Activated CD4-positive, alpha-beta memory T cell treated with anti-CD3 and anti-CD28 coated beads, Interleukin-2, amount 10 ng/mL, durations not matched to agents 7 days and 5 days (primary cell): ENCODE measurements around the gene RNF44. TPM values are rescaled to one million over a fixed set of nuclear protein-coding genes. Genes with fewer than 3 reads are reported as not detected.
A peak's percentile ranks its signal among the peaks of the same experiment; 100 is the strongest.

Experiments used
- CTCF ChIA-PET: fragments of 350-600 bp; sonication (Branson Sonifier 250); formaldehyde crosslinking; loops from one replicate; lab custom pipeline; 2021; ENCODE audit warnings: antibody characterized with exemption, inconsistent platforms; lab: Charles Lee
- POLR2A ChIA-PET: fragments of 350-600 bp; sonication (Branson Sonifier 250); formaldehyde crosslinking; loops from one replicate; lab custom pipeline; 2021; ENCODE audit warnings: antibody characterized with exemption; lab: Charles Lee
- DNase-seq: peaks from one replicate; pipeline ENCODE4 v3.0.0-alpha.2; 2020
- H3K27ac Mint-ChIP-seq: one replicate; pipeline ENCODE4 v1.8.0; 2021; ENCODE audit warnings: mild to moderate bottlenecking, mixed read lengths
- H3K27me3 Mint-ChIP-seq: one replicate; pipeline ENCODE4 v1.8.0; 2021; ENCODE audit warnings: mixed read lengths
- H3K36me3 Mint-ChIP-seq: one replicate; pipeline ENCODE4 v1.8.0; 2021; ENCODE audit warnings: low read depth, mixed read lengths
- H3K4me1 Mint-ChIP-seq: one replicate; pipeline ENCODE4 v1.8.0; 2021; ENCODE audit warnings: mixed read lengths
- H3K4me3 Mint-ChIP-seq: one replicate; pipeline ENCODE4 v1.8.0; 2021; ENCODE audit warnings: mild to moderate bottlenecking, mixed read lengths
- H3K9me3 Mint-ChIP-seq: one replicate; pipeline ENCODE4 v1.8.0; 2021; ENCODE audit warnings: mixed read lengths
- total RNA-seq, 2 experiments: library from RNA; stranded (reverse); gene quantifications; one replicate each; pipeline ENCODE4 v1.2.3, GENCODE V29; 2021

RNF44 gene
- total RNA-seq, 2 experiments from 2014 or later, result 142 to 143 TPM

DNA sequence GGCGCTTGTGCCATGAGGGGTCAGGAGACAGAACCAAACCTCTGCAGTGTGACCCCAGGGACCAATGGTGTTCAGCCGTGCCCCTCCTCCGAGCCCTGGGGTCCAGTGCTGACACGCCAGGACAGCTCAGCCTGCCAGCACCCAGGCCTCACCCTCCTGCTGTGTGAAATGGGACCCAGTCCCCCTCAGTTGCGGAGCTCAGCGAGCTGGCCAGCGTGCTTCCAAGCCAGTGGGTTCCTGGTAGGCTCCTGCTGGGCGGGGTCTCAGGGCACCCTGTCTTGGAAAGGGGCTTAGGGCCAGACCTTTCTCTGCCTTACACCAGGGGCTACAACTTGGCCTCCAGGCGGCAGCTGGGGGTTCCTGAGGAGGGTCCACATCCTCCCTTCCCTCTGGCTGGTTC lies 4.4 kb downstream of the RNF44 start:
- H3K36me3 Mint-ChIP-seq, result peaks cover 64% of the 10 kb centered on the region
- peaks cover 56% of the 10 kb centered on the region for H3K4me1 Mint-ChIP-seq
- CTCF ChIA-PET, result interaction anchor here (0.6 to 6.6 kb wide), 6 partner anchors 10 to 117 kb away, joined by 3 to 73 read pairs (median 19); partner anchors contain the start of genes CLTB and FAF2
- H3K27ac Mint-ChIP-seq, result peak overlapping the region; percentile 95
- POLR2A ChIA-PET, result interaction anchor here (0.6 to 10.5 kb wide), 9 partner anchors 10 to 603 kb away, joined by 3 to 156 read pairs (median 4); partner anchors contain the start of genes FAF2 and TSPAN17
- no peaks in the 10 kb centered on the region for H3K9me3 Mint-ChIP-seq
- H3K27me3 Mint-ChIP-seq, result no peaks in the 10 kb centered on the region
- DNase-seq, result no peak
- H3K4me3 Mint-ChIP-seq, result peak overlapping the region; percentile 97

- DNase-seq, result no peak
- peak overlapping the region; percentile 84 for H3K4me3 Mint-ChIP-seq
- H3K27me3 Mint-ChIP-seq, result no peaks in the 10 kb centered on the region
- H3K36me3 Mint-ChIP-seq, result peaks cover 68% of the 10 kb centered on the region
- H3K27ac Mint-ChIP-seq, result peak overlapping the region; percentile 93
- CTCF ChIA-PET, result interaction anchor here (0.6 to 3.8 kb wide), 4 partner anchors 11 to 116 kb away, joined by 3 to 24 read pairs (median 19); partner anchors contain the start of genes CLTB and FAF2
- no peaks in the 10 kb centered on the region for H3K9me3 Mint-ChIP-seq
- H3K4me1 Mint-ChIP-seq, result peaks cover 59% of the 10 kb centered on the region
- POLR2A ChIA-PET, result interaction anchor here (0.6 to 10.5 kb wide), 8 partner anchors 11 to 170 kb away, joined by 3 to 156 read pairs (median 6); partner anchors contain the start of genes CLTB, FAF2 and KIAA1191
These were observed 5.2 kb downstream of the RNF44 start for GRCh38 chr5:176531902-176532493.

- H3K36me3 Mint-ChIP-seq, result peaks cover 68% of the 10 kb centered on the region
- H3K4me1 Mint-ChIP-seq, result peaks cover 59% of the 10 kb centered on the region
- H3K27ac Mint-ChIP-seq, result peak overlapping the region; percentile 93
- peak overlapping the region; percentile 84 for H3K4me3 Mint-ChIP-seq
- ChIA-PET CTCF (interaction anchor here (3.5 kb wide), 2 partner anchors 12 to 82 kb away, joined by 24 read pairs; partner anchors contain the start of gene FAF2), POLR2A (interaction anchor here (0.6 to 10.5 kb wide), 10 partner anchors 12 to 169 kb away, joined by 3 to 156 read pairs (median 4); partner anchors contain the start of genes CLTB, FAF2, KIAA1191 and TSPAN17)
- DNase-seq, result no peak
- H3K27me3 Mint-ChIP-seq, result no peaks in the 10 kb centered on the region
- H3K9me3 Mint-ChIP-seq, result no peaks in the 10 kb centered on the region
These were observed 6.0 kb downstream of the RNF44 start for GRCh38 chr5:176530983-176531901.

- POLR2A ChIA-PET, result interaction anchor here (1.0 to 10.5 kb wide), 9 partner anchors 13 to 117 kb away, joined by 3 to 156 read pairs (median 4); partner anchors contain the start of genes CLTB, FAF2 and TSPAN17
- no peak for DNase-seq
- Mint-ChIP-seq H3K4me3 (peak overlapping the region; percentile 84), H3K9me3 (no peaks in the 10 kb centered on the region), H3K4me1 (peaks cover 59% of the 10 kb centered on the region), H3K27ac (peak overlapping the region; percentile 93), H3K36me3 (peaks cover 63% of the 10 kb centered on the region), H3K27me3 (no peaks in the 10 kb centered on the region)
- CTCF ChIA-PET, result interaction anchor here (0.6 to 3.5 kb wide), 6 partner anchors 8 to 130 kb away, joined by 3 to 24 read pairs (median 4); partner anchors contain the start of gene FAF2
These were observed 6.7 kb downstream of the RNF44 start for GRCh38 chr5:176530393-176530982.

DNA sequence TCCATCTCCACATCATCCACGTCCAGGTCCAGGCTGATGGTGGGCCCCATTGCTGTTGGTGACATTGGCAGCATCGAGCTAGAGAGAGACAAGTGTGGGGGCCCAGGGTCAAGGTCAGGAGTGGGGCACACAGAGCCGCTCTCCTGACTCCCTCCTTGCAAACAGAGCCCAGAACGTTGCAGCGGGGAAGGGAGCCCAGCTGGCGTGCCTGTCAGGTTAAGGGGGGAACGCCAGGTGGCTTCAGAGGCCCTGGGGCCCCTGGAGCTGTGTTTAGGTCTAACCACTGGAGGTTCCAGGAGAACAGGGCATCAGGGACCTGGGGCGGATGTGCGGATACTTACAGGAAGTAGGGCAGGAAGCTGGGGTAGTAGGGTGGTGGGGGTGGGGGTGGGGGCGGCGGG lies 7.5 kb downstream of the RNF44 start:
- POLR2A ChIA-PET, result interaction anchor here (0.8 to 10.5 kb wide), 6 partner anchors 10 to 118 kb away, joined by 4 to 156 read pairs (median 4); partner anchors contain the start of genes FAF2 and TSPAN17
- H3K27ac Mint-ChIP-seq, result peak overlapping the region; percentile 83
- H3K36me3 Mint-ChIP-seq, result peaks cover 58% of the 10 kb centered on the region
- H3K4me3 Mint-ChIP-seq, result peak overlapping the region; percentile 68
- no peaks in the 10 kb centered on the region for H3K9me3 Mint-ChIP-seq
- DNase-seq, result peak; percentile 71
- CTCF ChIA-PET, result interaction anchor here (0.6 to 3.5 kb wide), 8 partner anchors 8 to 131 kb away, joined by 3 to 24 read pairs (median 4); partner anchors contain the start of genes CLTB and FAF2
- no peaks in the 10 kb centered on the region for H3K27me3 Mint-ChIP-seq
- peaks cover 53% of the 10 kb centered on the region for H3K4me1 Mint-ChIP-seq

GRCh38 chr5:176529116-176529740 lies 8.0 kb downstream of the RNF44 start:
- ChIA-PET POLR2A (interaction anchor here (0.8 to 10.5 kb wide), 5 partner anchors 11 to 79 kb away, joined by 4 to 156 read pairs (median 4); partner anchors contain the start of gene FAF2), CTCF (interaction anchor here (0.6 to 3.5 kb wide), 7 partner anchors 9 to 131 kb away, joined by 3 to 24 read pairs (median 3); partner anchors contain the start of genes CLTB and FAF2)
- H3K4me1 Mint-ChIP-seq, result peaks cover 48% of the 10 kb centered on the region
- peak overlapping the region; percentile 68 for H3K4me3 Mint-ChIP-seq
- DNase-seq, result no peak
- H3K27ac Mint-ChIP-seq, result peak overlapping the region; percentile 83
- no peaks in the 10 kb centered on the region for H3K9me3 Mint-ChIP-seq
- peaks cover 53% of the 10 kb centered on the region for H3K36me3 Mint-ChIP-seq
- no peaks in the 10 kb centered on the region for H3K27me3 Mint-ChIP-seq

GRCh38 chr5:176528761-176529115 lies 8.5 kb downstream of the RNF44 start:
- peaks cover 43% of the 10 kb centered on the region for H3K4me1 Mint-ChIP-seq
- ChIA-PET CTCF (interaction anchor here (1.5 kb wide), 1 partner anchor 132 kb away, joined by 3 read pairs; no protein-coding TSS in a partner anchor), POLR2A (interaction anchor here (0.7 to 10.5 kb wide), 3 partner anchors 9 to 78 kb away, joined by 3 to 156 read pairs (median 145); partner anchors contain the start of genes FAF2 and RNF44)
- DNase-seq, result no peak
- no peaks in the 10 kb centered on the region for H3K27me3 Mint-ChIP-seq
- H3K9me3 Mint-ChIP-seq, result no peaks in the 10 kb centered on the region
- H3K4me3 Mint-ChIP-seq, result no peak overlapping the region
- H3K36me3 Mint-ChIP-seq, result peaks cover 49% of the 10 kb centered on the region
- no peak overlapping the region for H3K27ac Mint-ChIP-seq

- H3K27me3 Mint-ChIP-seq, result no peaks in the 10 kb centered on the region
- H3K9me3 Mint-ChIP-seq, result no peaks in the 10 kb centered on the region
- no peak for DNase-seq
- POLR2A ChIA-PET, result interaction anchor here (0.7 to 10.5 kb wide), 3 partner anchors 9 to 78 kb away, joined by 3 to 156 read pairs (median 145); partner anchors contain the start of genes FAF2 and RNF44
- CTCF ChIA-PET, result no interaction called here
- no peak overlapping the region for H3K4me3 Mint-ChIP-seq
- peaks cover 45% of the 10 kb centered on the region for H3K36me3 Mint-ChIP-seq
- peaks cover 39% of the 10 kb centered on the region for H3K4me1 Mint-ChIP-seq
- H3K27ac Mint-ChIP-seq, result no peak overlapping the region
These were observed 8.9 kb downstream of the RNF44 start for GRCh38 chr5:176528301-176528700.

GRCh38 chr5:176527246-176528222 lies 9.7 kb downstream of the RNF44 start:
- CTCF ChIA-PET, result no interaction called here
- Mint-ChIP-seq H3K27me3 (peaks cover 2% of the 10 kb centered on the region), H3K4me3 (no peak overlapping the region), H3K27ac (no peak overlapping the region), H3K4me1 (peaks cover 33% of the 10 kb centered on the region), H3K9me3 (no peaks in the 10 kb centered on the region), H3K36me3 (peaks cover 40% of the 10 kb centered on the region)
- DNase-seq, result no peak
- POLR2A ChIA-PET, result interaction anchor here (1.0 kb wide), 1 partner anchor 9 kb away, joined by 3 read pairs; no protein-coding TSS in a partner anchor

DNA sequence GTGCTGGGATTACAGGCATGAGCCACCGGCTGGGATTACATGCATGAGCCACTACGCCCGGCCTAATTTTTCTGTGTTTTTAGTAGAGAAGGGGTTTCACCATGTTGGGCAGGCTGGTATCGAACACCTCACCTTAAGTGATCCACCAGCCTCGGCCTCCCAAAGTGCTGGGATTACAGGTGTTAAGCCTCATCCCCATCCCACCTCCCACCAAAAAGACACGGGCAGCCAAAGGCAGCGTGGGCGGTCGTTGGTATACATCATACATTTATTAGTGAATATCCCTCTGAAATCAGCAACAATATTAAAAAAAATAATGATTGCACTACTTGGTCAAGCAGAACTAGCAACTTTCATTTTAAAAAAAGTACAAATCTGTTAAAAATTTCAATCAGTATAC lies 10.7 kb downstream of the RNF44 start:
- Mint-ChIP-seq H3K36me3 (peaks cover 35% of the 10 kb centered on the region), H3K27me3 (peaks cover 2% of the 10 kb centered on the region)
- POLR2A ChIA-PET, result interaction anchor here (1.0 to 1.8 kb wide), 2 partner anchors 10 to 15 kb away, joined by 3 to 4 read pairs; no protein-coding TSS in a partner anchor

More for the DNA sequence above, 10.7 kb downstream of the RNF44 start:
- DNase-seq, result no peak
- Mint-ChIP-seq H3K4me1 (peaks cover 27% of the 10 kb centered on the region), H3K27ac (no peak overlapping the region), H3K4me3 (no peak overlapping the region), H3K9me3 (no peaks in the 10 kb centered on the region)
- CTCF ChIA-PET, result no interaction called here
